Trophoblast cell (in vitro differentiated cells and primary cell): ENCODE data around the gene TRAF6.

Experiments
- DNase-seq, 2 donors: peaks; one replicate each; pipeline ENCODE4 v3.0.0-alpha.2; 2016
- H2AFZ ChIP-seq: 2 replicates; pipeline ENCODE4 v1.6.1; 2013; ENCODE audit warnings: low read length, moderate library complexity, mild to moderate bottlenecking; ENCODE audit not compliant: insufficient read depth, poor library complexity
- H2AK5ac ChIP-seq: 2 replicates; pipeline ENCODE4 v1.6.1; 2013; ENCODE audit warnings: mild to moderate bottlenecking, low read length
- H2BK120ac ChIP-seq: 2 replicates; pipeline ENCODE4 v1.6.1; 2013; ENCODE audit warnings: low read length, mild to moderate bottlenecking, moderate library complexity; ENCODE audit not compliant: insufficient read depth, poor library complexity
- H2BK12ac ChIP-seq: 2 replicates; pipeline ENCODE4 v1.6.1; 2013; ENCODE audit warnings: mild to moderate bottlenecking, low read length, moderate library complexity
- H2BK5ac ChIP-seq: 2 replicates; pipeline ENCODE4 v1.6.1; 2013; ENCODE audit warnings: low read length, low read depth, moderate library complexity, mild to moderate bottlenecking; ENCODE audit not compliant: poor library complexity
- H3K14ac ChIP-seq: 2 replicates; pipeline ENCODE4 v1.6.1; 2013; ENCODE audit warnings: mild to moderate bottlenecking, low read length
- H3K18ac ChIP-seq: 2 replicates; pipeline ENCODE4 v1.6.1; 2013; ENCODE audit warnings: mild to moderate bottlenecking, low read length
- H3K23ac ChIP-seq: 2 replicates; pipeline ENCODE4 v1.6.1; 2013; ENCODE audit warnings: low read length
- H3K27ac ChIP-seq: 2 replicates; pipeline ENCODE4 v1.5.1; 2013; ENCODE audit warnings: low read depth, mild to moderate bottlenecking, inconsistent platforms, low read length, moderate library complexity
- H3K27me3 ChIP-seq: 2 replicates; pipeline ENCODE4 v1.6.1; 2013; ENCODE audit warnings: inconsistent platforms, mild to moderate bottlenecking, low read length, moderate library complexity; ENCODE audit not compliant: insufficient read depth
- H3K36me3 ChIP-seq, 2 experiments: 1 replicate in 1 of 2; 2 replicates in 1 of 2; pipeline ENCODE4 v1.6.1; 2013; ENCODE audit warnings: low read length in 2 of 2, mild to moderate bottlenecking in 2 of 2, moderate library complexity in 1 of 2; ENCODE audit not compliant: insufficient read depth in 2 of 2, control insufficient read depth in 1 of 2
- H3K4ac ChIP-seq: 2 replicates; pipeline ENCODE4 v1.6.1; 2013; ENCODE audit warnings: low read depth, mild to moderate bottlenecking, low read length, moderate library complexity
- H3K4me1 ChIP-seq, 2 experiments: 1 replicate in 1 of 2; 2 replicates in 1 of 2; pipeline ENCODE4 v1.6.1; 2013; ENCODE audit warnings: low read length in 2 of 2, mild to moderate bottlenecking in 2 of 2, moderate library complexity in 1 of 2; ENCODE audit not compliant: insufficient read depth in 2 of 2, control insufficient read depth in 1 of 2
- H3K4me2 ChIP-seq: 2 replicates; pipeline ENCODE4 v1.6.1; 2013; ENCODE audit warnings: inconsistent platforms, mild to moderate bottlenecking, low read length, moderate library complexity
- H3K4me3 ChIP-seq: 2 replicates; pipeline ENCODE4 v1.5.1; 2013; ENCODE audit warnings: mild to moderate bottlenecking, low read depth, low read length, inconsistent platforms
- H3K79me1 ChIP-seq: one replicate; pipeline ENCODE4 v1.6.1; 2013; ENCODE audit warnings: low read length
- H3K79me2 ChIP-seq: 2 replicates; pipeline ENCODE4 v1.6.1; 2013; ENCODE audit warnings: low read length, mild to moderate bottlenecking; ENCODE audit not compliant: control insufficient read depth, insufficient read depth, poor library complexity
- H3K9ac ChIP-seq: 2 replicates; pipeline ENCODE4 v1.6.1; 2013; ENCODE audit warnings: mild to moderate bottlenecking, low read length
- H3K9me3 ChIP-seq: 2 replicates; pipeline ENCODE4 v1.6.1; 2013; ENCODE audit warnings: low read depth, mild to moderate bottlenecking, control low read depth, inconsistent platforms, low read length; ENCODE audit not compliant: insufficient read depth
- H4K12ac ChIP-seq: 2 replicates; pipeline ENCODE4 v1.6.1; 2013; ENCODE audit warnings: low read depth, mild to moderate bottlenecking, low read length, moderate library complexity
- H4K8ac ChIP-seq: 2 replicates; pipeline ENCODE4 v1.6.1; 2013; ENCODE audit warnings: low read depth, mild to moderate bottlenecking, low read length, moderate library complexity
- H4K91ac ChIP-seq: one replicate; pipeline ENCODE4 v1.6.1; 2013; ENCODE audit warnings: low read depth, mild to moderate bottlenecking, low read length, moderate library complexity
- WGBS: extraction: QIAGEN DNeasy Blood & Tissue Kit; methylation state at CpG from one replicate; pipeline ENCODE4 v1.1.7; 2013; ENCODE audit warnings: missing lambda C conversion rate; ENCODE audit not compliant: insufficient read length, insufficient coverage; ENCODE audit errors: extremely low coverage; 5-methylcytosine and 5-hydroxymethylcytosine counted together

TRAF6 gene

GRCh38 chr11:36464720-36465119, 45.4 kb downstream of the TRAF6 start:
- H4K12ac ChIP-seq = no peak overlapping the region
- H3K27ac ChIP-seq = no peak overlapping the region
- no peak overlapping the region for H2AFZ ChIP-seq
- no peaks in the 10 kb centered on the region for H3K27me3 ChIP-seq
- no peak overlapping the region for H2BK5ac ChIP-seq
- H3K79me1 ChIP-seq = peaks cover 5% of the 10 kb centered on the region
- no peaks in the 10 kb centered on the region for H3K79me2 ChIP-seq
- no peak overlapping the region for H3K4me2 ChIP-seq
- H3K4me1 ChIP-seq = peaks cover 6 to 11% of the 10 kb centered on the region in 2 experiments
- H4K91ac ChIP-seq = no peak overlapping the region
- H3K18ac ChIP-seq = no peak overlapping the region
- no peak overlapping the region for H2BK12ac ChIP-seq
- no peak for DNase-seq
- H3K4me3 ChIP-seq = no peak overlapping the region
- no peak overlapping the region for H2AK5ac ChIP-seq
- H3K36me3 ChIP-seq = peaks cover 6 to 20% of the 10 kb centered on the region in 2 experiments
- WGBS = no CpG with 5 or more reads among the region's 3 CpGs
- no peaks in the 10 kb centered on the region for H3K9me3 ChIP-seq
- no peak overlapping the region for H3K9ac ChIP-seq
- no peak overlapping the region for H3K23ac ChIP-seq
- no peak overlapping the region for H3K14ac ChIP-seq
- no peak overlapping the region for H2BK120ac ChIP-seq
- no peak overlapping the region for H3K4ac ChIP-seq
- no peak overlapping the region for H4K8ac ChIP-seq

DNA sequence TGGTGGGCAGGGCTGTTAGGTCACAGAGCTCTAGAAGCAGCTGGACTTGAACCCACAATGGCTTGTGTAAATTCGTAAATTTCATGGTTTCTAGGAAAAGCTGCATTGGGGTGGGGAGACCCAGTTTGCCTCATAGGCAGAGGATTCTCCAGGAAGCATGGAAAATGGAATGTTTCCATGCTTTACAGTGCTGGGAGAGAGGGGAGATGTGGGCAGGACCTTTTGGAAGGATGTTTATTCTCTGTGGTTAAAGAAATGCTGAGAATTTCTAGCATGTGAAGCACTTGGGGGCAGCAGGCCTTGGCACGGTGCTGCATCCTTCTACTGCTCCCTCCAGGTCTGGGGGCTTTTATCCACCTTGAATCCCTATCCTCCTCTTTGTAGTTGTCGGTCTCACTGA, 46.3 kb downstream of the TRAF6 start:
- Histone ChIP-seq H3K79me2 (no peaks in the 10 kb centered on the region), H2AFZ (no peak overlapping the region), H3K27ac (no peak overlapping the region), H3K4ac (no peak overlapping the region), H3K79me1 (peaks cover 5% of the 10 kb centered on the region), H3K18ac (no peak overlapping the region), H3K36me3 (peaks cover 6 to 20% of the 10 kb centered on the region in 2 experiments), H3K9ac (no peak overlapping the region), H3K9me3 (no peaks in the 10 kb centered on the region), H4K91ac (peak overlapping the region; percentile 19), H2BK5ac (no peak overlapping the region), H4K12ac (no peak overlapping the region), H3K4me2 (no peak overlapping the region), H3K14ac (no peak overlapping the region), H3K27me3 (no peaks in the 10 kb centered on the region), H2AK5ac (no peak overlapping the region), H4K8ac (no peak overlapping the region), H3K23ac (no peak overlapping the region), H3K4me1 (peaks cover 6 to 9% of the 10 kb centered on the region in 2 experiments), H2BK120ac (peak overlapping the region; percentile 18), H2BK12ac (no peak overlapping the region), H3K4me3 (no peak overlapping the region)
- DNase-seq = no peak
- no CpG with 5 or more reads among the region's 3 CpGs for WGBS

- H3K4me1 ChIP-seq = peaks cover 6 to 9% of the 10 kb centered on the region in 2 experiments
- no peak overlapping the region for H2BK5ac ChIP-seq
- peaks cover 6 to 27% of the 10 kb centered on the region in 2 experiments for H3K36me3 ChIP-seq
- no peak overlapping the region for H3K14ac ChIP-seq
- H3K9me3 ChIP-seq = no peaks in the 10 kb centered on the region
- H3K79me1 ChIP-seq = peaks cover 5% of the 10 kb centered on the region
- no peak overlapping the region for H3K9ac ChIP-seq
- H4K91ac ChIP-seq = no peak overlapping the region
- H3K27ac ChIP-seq = no peak overlapping the region
- no peaks in the 10 kb centered on the region for H3K79me2 ChIP-seq
- no peak overlapping the region for H2BK12ac ChIP-seq
- no peak for DNase-seq
- H3K18ac ChIP-seq = no peak overlapping the region
- H3K27me3 ChIP-seq = no peaks in the 10 kb centered on the region
- H3K4ac ChIP-seq = no peak overlapping the region
- H2AK5ac ChIP-seq = no peak overlapping the region
- H2AFZ ChIP-seq = no peak overlapping the region
- no peak overlapping the region for H4K12ac ChIP-seq
- no CpG with 5 or more reads among the region's 15 CpGs for WGBS
- no peak overlapping the region for H4K8ac ChIP-seq
- H3K4me3 ChIP-seq = peak overlapping the region; percentile 36
- H3K4me2 ChIP-seq = no peak overlapping the region
- no peak overlapping the region for H2BK120ac ChIP-seq
- H3K23ac ChIP-seq = no peak overlapping the region
Observed at GRCh38 chr11:36462321-36462720, 47.8 kb downstream of the TRAF6 start.

DNA sequence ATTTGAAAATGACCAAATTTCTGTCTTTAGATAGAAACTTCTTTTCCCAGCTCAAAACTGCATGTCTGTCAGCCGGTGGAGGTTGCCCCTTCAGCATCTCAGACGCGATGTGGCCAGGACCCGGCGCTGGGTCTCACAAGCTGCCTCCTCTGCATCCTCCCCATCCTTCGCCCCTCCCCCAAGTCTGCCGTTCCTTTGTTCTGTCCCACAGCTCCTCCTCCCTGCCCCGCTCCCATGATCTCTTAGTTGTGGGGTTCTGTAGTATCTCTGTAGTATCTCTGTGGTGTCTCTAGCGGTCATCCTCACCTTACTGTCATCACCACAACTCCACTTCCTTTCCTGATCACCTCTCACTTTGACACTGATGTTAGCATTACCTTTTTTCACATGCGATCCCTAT, 49.9 kb downstream of the TRAF6 start:
- no peak overlapping the region for H3K4me2 ChIP-seq

More for the DNA sequence above, 49.9 kb downstream of the TRAF6 start:
- H3K4me3 ChIP-seq = no peak overlapping the region
- no peak overlapping the region for H2BK12ac ChIP-seq
- H2AFZ ChIP-seq = no peak overlapping the region
- no peak overlapping the region for H2BK120ac ChIP-seq
- no peak overlapping the region for H3K27ac ChIP-seq
- H3K18ac ChIP-seq = no peak overlapping the region
- DNase-seq = no peak
- H3K27me3 ChIP-seq = no peaks in the 10 kb centered on the region
- no peak overlapping the region for H3K23ac ChIP-seq
- no peak overlapping the region for H4K12ac ChIP-seq
- peaks cover 3% of the 10 kb centered on the region for H3K79me2 ChIP-seq
- no peak overlapping the region for H2AK5ac ChIP-seq
- no peak overlapping the region for H2BK5ac ChIP-seq
- H4K91ac ChIP-seq = no peak overlapping the region
- H3K9ac ChIP-seq = no peak overlapping the region
- H3K9me3 ChIP-seq = no peaks in the 10 kb centered on the region
- no peak overlapping the region for H3K14ac ChIP-seq
- peaks cover 22% of the 10 kb centered on the region in 2 experiments for H3K4me1 ChIP-seq
- no peak overlapping the region for H4K8ac ChIP-seq
- H3K79me1 ChIP-seq = peaks cover 16% of the 10 kb centered on the region
- WGBS = no CpG with 5 or more reads among the region's 10 CpGs
- H3K4ac ChIP-seq = no peak overlapping the region
- H3K36me3 ChIP-seq = peaks cover 8 to 17% of the 10 kb centered on the region in 2 experiments
